Measurements from ENCODE around the gene CDH13. TPM values are rescaled to one million over a fixed set of nuclear protein-coding genes. Genes with fewer than 3 reads are reported as not detected.

CDH13 gene
- total and polyA plus RNA-seq, 2 donors (not counting 3 experiments of a cell fraction or from before 2014, with no cell fraction given), result 96.6 to 124 TPM

DNA sequence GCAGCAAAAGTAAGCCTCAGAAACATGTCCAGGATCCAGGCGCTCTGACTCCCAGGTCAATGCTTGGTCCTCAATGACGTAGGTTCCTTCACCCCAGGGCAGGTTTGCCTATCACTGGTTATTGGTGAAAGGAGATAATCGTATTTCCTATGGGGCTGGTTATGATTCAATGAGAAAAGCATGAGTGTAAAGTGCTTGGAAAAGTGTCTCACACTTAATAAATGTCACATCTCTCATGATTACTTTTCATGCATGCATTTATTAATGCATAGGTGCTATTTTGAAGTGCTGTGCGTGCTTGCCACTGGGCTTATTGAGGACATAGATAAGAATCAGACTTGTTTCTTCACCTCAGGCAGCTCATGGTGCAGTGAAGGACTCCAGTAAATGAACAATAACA is 10.4 kb upstream of the CDH13 start:
- Histone ChIP-seq H3K4me3 (replicated peaks in 1 of 3; ENCODE audit: insufficient read depth in 1 of 3, low read depth in 1 of 3, low read length in 3 of 3) (no peak overlapping the region), H3K9me1 (replicated peaks; ENCODE audit: control insufficient read depth, extremely low read depth, insufficient read depth, low read length) (no peaks in the 10 kb centered on the region), H3K4me1 (ENCODE audit: control insufficient read depth, extremely low read depth, insufficient read depth, low read length) (no peaks in the 10 kb centered on the region), H2AFZ (ENCODE audit: low read depth, low read length) (no peak overlapping the region), H4K20me1 (replicated peaks; ENCODE audit: control insufficient read depth, extremely low read depth, insufficient read depth, low read length) (no peaks in the 10 kb centered on the region), H3K4me2 (ENCODE audit: insufficient read depth, low read length) (no peak overlapping the region), H3K9ac (replicated peaks; ENCODE audit: extremely low read depth, insufficient read depth, low read length) (no peak overlapping the region), H3K27ac (ENCODE audit: insufficient read depth, low read depth, low read length) (no peak overlapping the region), H3K79me2 (ENCODE audit: control insufficient read depth, insufficient read depth, low read length) (no peaks in the 10 kb centered on the region), H3K36me3 (ENCODE audit: control insufficient read depth in 2 of 2, extremely low read depth in 1 of 2, insufficient read depth in 2 of 2, low read length in 2 of 2) (no peaks in the 10 kb centered on the region), H3K9me3 (replicated peaks; ENCODE audit: control insufficient read depth, insufficient read depth, low read length) (no peaks in the 10 kb centered on the region), H3K27me3 (ENCODE audit: control insufficient read depth in 2 of 2, insufficient read depth in 2 of 2, low read length in 2 of 2) (peaks cover 8 to 17% of the 10 kb centered on the region in 2 experiments)
- CTCF ChIA-PET, result no interaction called here
- BruUV-seq (replicated peaks), result no TSS peak
- FAIRE-seq, result no peak
- TF ChIP-seq GATA2 (IDR thresholded peaks at IDR 0.05; ENCODE audit: insufficient read depth, insufficient read length, low read depth, low read length), result no peak
- TF ChIP-seq JUN (IDR thresholded peaks at IDR 0.05; ENCODE audit: borderline replicate concordance, insufficient read depth, insufficient read length, low read depth), result no peak
- TF ChIP-seq POLR2A (IDR thresholded peaks at IDR 0.05; ENCODE audit: low read depth, low read length), result no peak
- no peak for TF ChIP-seq MYC (IDR thresholded peaks at IDR 0.05; ENCODE audit: low read depth, low read length)
- TF ChIP-seq EZH2 (IDR thresholded peaks at IDR 0.05; ENCODE audit: borderline replicate concordance, low read depth, low read length, severe bottlenecking), result no peak
- dilution Hi-C loops (cut with MboI; ENCODE audit: extremely low pct_ligation_motif_present, low sequenced_read_pairs), result no loop called here
- DNase-seq (ENCODE audit: low read depth, low spot score), result no peak
- POLR2A ChIA-PET, result no interaction called here
- intact Hi-C loops (cut with micrococcal nuclease), result no loop called here

DNA sequence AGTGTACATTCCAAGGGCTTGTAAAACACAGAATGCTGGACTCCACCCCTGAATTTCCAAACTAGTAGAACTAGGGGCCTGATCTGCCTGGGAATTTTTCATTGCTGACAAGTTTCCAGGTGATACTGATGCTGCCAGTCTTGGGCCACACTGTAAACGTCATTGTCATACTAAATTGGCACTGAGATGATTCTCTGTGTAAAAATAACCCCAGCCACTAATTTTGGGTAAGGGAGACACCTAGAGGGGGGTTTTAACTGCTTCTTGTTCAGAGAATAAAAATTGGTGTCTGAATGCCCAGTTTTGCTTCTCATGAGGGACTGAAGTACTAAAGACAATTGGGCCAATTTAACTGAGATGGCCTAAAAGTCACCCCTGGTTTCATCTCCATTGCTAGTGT is 5.0 kb upstream of the CDH13 start:
- intact Hi-C loops (cut with micrococcal nuclease), result no loop called here
- CTCF ChIA-PET, result no interaction called here

More for the DNA sequence above, 5.0 kb upstream of the CDH13 start:
- BruUV-seq (replicated peaks), result no TSS peak
- POLR2A ChIA-PET, result no interaction called here
- Histone ChIP-seq H3K4me2 (ENCODE audit: insufficient read depth, low read length) (no peak overlapping the region), H2AFZ (ENCODE audit: low read depth, low read length) (no peak overlapping the region), H3K9me1 (replicated peaks; ENCODE audit: control insufficient read depth, extremely low read depth, insufficient read depth, low read length) (no peaks in the 10 kb centered on the region), H3K36me3 (ENCODE audit: control insufficient read depth in 2 of 2, extremely low read depth in 1 of 2, insufficient read depth in 2 of 2, low read length in 2 of 2) (no peaks in the 10 kb centered on the region), H3K4me1 (ENCODE audit: control insufficient read depth, extremely low read depth, insufficient read depth, low read length) (peaks cover 6% of the 10 kb centered on the region), H3K27ac (ENCODE audit: insufficient read depth, low read depth, low read length) (no peak overlapping the region), H3K4me3 (replicated peaks in 1 of 3; ENCODE audit: insufficient read depth in 1 of 3, low read depth in 1 of 3, low read length in 3 of 3) (no peak overlapping the region), H3K79me2 (ENCODE audit: control insufficient read depth, insufficient read depth, low read length) (no peaks in the 10 kb centered on the region), H3K27me3 (ENCODE audit: control insufficient read depth in 2 of 2, insufficient read depth in 2 of 2, low read length in 2 of 2) (peaks cover 7 to 11% of the 10 kb centered on the region in 2 experiments), H3K9me3 (replicated peaks; ENCODE audit: control insufficient read depth, insufficient read depth, low read length) (no peaks in the 10 kb centered on the region), H3K9ac (replicated peaks; ENCODE audit: extremely low read depth, insufficient read depth, low read length) (no peak overlapping the region), H4K20me1 (replicated peaks; ENCODE audit: control insufficient read depth, extremely low read depth, insufficient read depth, low read length) (no peaks in the 10 kb centered on the region)
- DNase-seq (ENCODE audit: low read depth, low spot score) (no peak), FAIRE-seq (no peak)
- no peak for TF ChIP-seq POLR2AphosphoS5 (IDR thresholded peaks at IDR 0.05; ENCODE audit: insufficient read depth, low read depth, low read length)
- TF ChIP-seq JUN (IDR thresholded peaks at IDR 0.05; ENCODE audit: borderline replicate concordance, insufficient read depth, insufficient read length, low read depth), result no peak
- TF ChIP-seq POLR2A (IDR thresholded peaks at IDR 0.05; ENCODE audit: low read depth, low read length), result no peak
- TF ChIP-seq EZH2 (IDR thresholded peaks at IDR 0.05; ENCODE audit: borderline replicate concordance, low read depth, low read length, severe bottlenecking), result no peak
- TF ChIP-seq MYC (IDR thresholded peaks at IDR 0.05; ENCODE audit: low read depth, low read length), result no peak
- TF ChIP-seq, protein P1, sequence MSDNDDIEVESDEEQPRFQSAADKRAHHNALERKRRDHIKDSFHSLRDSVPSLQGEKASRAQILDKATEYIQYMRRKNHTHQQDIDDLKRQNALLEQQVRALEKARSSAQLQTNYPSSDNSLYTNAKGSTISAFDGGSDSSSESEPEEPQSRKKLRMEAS (IDR thresholded peaks at IDR 0.05; ENCODE audit: insufficient read depth, insufficient read length), result no peak
- TF ChIP-seq FOS (IDR thresholded peaks at IDR 0.05; ENCODE audit: borderline replicate concordance, insufficient read depth, low read length), result no peak
- TF ChIP-seq, protein P2, sequence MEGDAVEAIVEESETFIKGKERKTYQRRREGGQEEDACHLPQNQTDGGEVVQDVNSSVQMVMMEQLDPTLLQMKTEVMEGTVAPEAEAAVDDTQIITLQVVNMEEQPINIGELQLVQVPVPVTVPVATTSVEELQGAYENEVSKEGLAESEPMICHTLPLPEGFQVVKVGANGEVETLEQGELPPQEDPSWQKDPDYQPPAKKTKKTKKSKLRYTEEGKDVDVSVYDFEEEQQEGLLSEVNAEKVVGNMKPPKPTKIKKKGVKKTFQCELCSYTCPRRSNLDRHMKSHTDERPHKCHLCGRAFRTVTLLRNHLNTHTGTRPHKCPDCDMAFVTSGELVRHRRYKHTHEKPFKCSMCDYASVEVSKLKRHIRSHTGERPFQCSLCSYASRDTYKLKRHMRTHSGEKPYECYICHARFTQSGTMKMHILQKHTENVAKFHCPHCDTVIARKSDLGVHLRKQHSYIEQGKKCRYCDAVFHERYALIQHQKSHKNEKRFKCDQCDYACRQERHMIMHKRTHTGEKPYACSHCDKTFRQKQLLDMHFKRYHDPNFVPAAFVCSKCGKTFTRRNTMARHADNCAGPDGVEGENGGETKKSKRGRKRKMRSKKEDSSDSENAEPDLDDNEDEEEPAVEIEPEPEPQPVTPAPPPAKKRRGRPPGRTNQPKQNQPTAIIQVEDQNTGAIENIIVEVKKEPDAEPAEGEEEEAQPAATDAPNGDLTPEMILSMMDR (IDR thresholded peaks at IDR 0.05; ENCODE audit: extremely low read depth in 1 of 2, insufficient read depth in 1 of 2, low read depth in 1 of 2, low read length in 2 of 2), result no peak
- no peak for TF ChIP-seq GATA2 (IDR thresholded peaks at IDR 0.05; ENCODE audit: insufficient read depth, insufficient read length, low read depth, low read length)
- dilution Hi-C loops (cut with MboI; ENCODE audit: extremely low pct_ligation_motif_present, low sequenced_read_pairs), result no loop called here

Data from endothelial cell of umbilical vein (primary cell).